OCI-LY3 (cell line): Measurements from ENCODE around the gene BEX3.
"Not testable (repeated sequence)": the region's sequence is repeated elsewhere in the genome, so short reads cannot be mapped to it uniquely, and the experiment has no call there.

ENCODE experiments used
- H2AFZ ChIP-seq: fragments of 200-600, 300-600 bp; shearing (Covaris generic); 2 replicates; pipeline ENCODE4 v1.6.0; 2014; ENCODE audit warnings: antibody characterized with exemption, low read depth, low read length
- H3K27ac ChIP-seq: fragments of 200-600, 300-600 bp; sonication (generic); 2 replicates; pipeline ENCODE4 v1.5.1; 2014; ENCODE audit warnings: mild to moderate bottlenecking, low read length, moderate library complexity, mixed read lengths
- H3K27me3 ChIP-seq: fragments of 200-600, 300-600 bp; sonication (generic); 2 replicates; pipeline ENCODE4 v1.6.1; 2014; ENCODE audit warnings: low read depth, low read length, mixed read lengths
- H3K36me3 ChIP-seq: fragments of 200-600, 300-600 bp; sonication (generic); replicated peaks from 2 replicates; pipeline ENCODE3; 2014; ENCODE audit warnings: low read depth, low read length, mixed read lengths
- H3K4me1 ChIP-seq: fragments of 300-600, 200-600 bp; sonication (generic); 2 replicates; pipeline ENCODE4 v1.6.1; 2014; ENCODE audit warnings: low read length, mixed read lengths
- H3K4me2 ChIP-seq: fragments of 200-600, 300-600 bp; sonication (generic); 2 replicates; pipeline ENCODE4 v1.6.1; 2014; ENCODE audit warnings: low read length, mixed read lengths
- H3K4me3 ChIP-seq: fragments of 300-600, 200-600 bp; sonication (generic); 2 replicates; pipeline ENCODE4 v1.5.1; 2014; ENCODE audit warnings: antibody characterized with exemption, mild to moderate bottlenecking, low read length, moderate library complexity
- H3K79me2 ChIP-seq: fragments of 300-600, 200-600 bp; shearing (Covaris generic); 2 replicates; pipeline ENCODE4 v1.6.1; 2014; ENCODE audit warnings: mild to moderate bottlenecking, low read length, mixed read lengths
- H3K9ac ChIP-seq: fragments of 300-600, 200-600 bp; shearing (Covaris generic); 2 replicates; pipeline ENCODE4 v1.6.0; 2014; ENCODE audit warnings: mild to moderate bottlenecking, low read length, moderate library complexity
- H3K9me3 ChIP-seq: fragments of 200-600, 300-600 bp; shearing (Covaris generic); 2 replicates; pipeline ENCODE4 v1.6.1; 2014; ENCODE audit warnings: low read length, mixed read lengths; ENCODE audit not compliant: insufficient read depth
- H4K20me1 ChIP-seq: fragments of 200-600, 300-600 bp; sonication (generic); 2 replicates; pipeline ENCODE4 v1.6.1; 2016; ENCODE audit warnings: low read length, mixed read lengths; ENCODE audit not compliant: insufficient read depth
- CTCF ChIP-seq: fragments of 200-600, 300-600 bp; sonication (generic); IDR thresholded peaks from 2 replicates; pipeline ENCODE4 v1.5.1; 2014; ENCODE audit warnings: antibody characterized with exemption, low read length, low read depth
- EZH2phosphoT487 ChIP-seq: fragments of 200-600 bp; shearing (Covaris generic); IDR thresholded peaks from 2 replicates; pipeline ENCODE4 v1.6.1; 2018; ENCODE audit warnings: antibody characterized with exemption, mixed run types, low read depth

Gene BEX3

GRCh38 chrX:103356858-103357257, 19.5 kb upstream of the BEX3 start:
- H3K4me2 ChIP-seq, result peak overlapping the region; percentile 87
- no peaks in the 10 kb centered on the region for H3K79me2 ChIP-seq
- TF ChIP-seq EZH2phosphoT487 (no peak), CTCF (no peak)
- no peaks in the 10 kb centered on the region for H4K20me1 ChIP-seq
- no peak overlapping the region for H3K27ac ChIP-seq
- H2AFZ ChIP-seq, result peak overlapping the region; percentile 95; the same call in 1 of the 2 replicates
- H3K4me3 ChIP-seq, result peak overlapping the region; percentile 91
- no peaks in the 10 kb centered on the region for H3K9me3 ChIP-seq
- H3K9ac ChIP-seq, result peak overlapping the region; percentile 75
- 0 out of 2 replicates have a peak, but pooled peaks cover 5% of the 10 kb centered on the region for H3K4me1 ChIP-seq
- H3K27me3 ChIP-seq, result no peaks in the 10 kb centered on the region
- H3K36me3 ChIP-seq, result no peaks in the 10 kb centered on the region

- Histone ChIP-seq H4K20me1 (no peaks in the 10 kb centered on the region), H3K27me3 (no peaks in the 10 kb centered on the region), H3K4me1 (0 out of 2 replicates have a peak, but pooled peaks cover 5% of the 10 kb centered on the region), H3K79me2 (no peaks in the 10 kb centered on the region), H3K4me3 (no peak overlapping the region), H3K4me2 (0 out of 2 replicates have a peak overlapping the region, but pooled peaks have one; percentile 87), H2AFZ (no peak overlapping the region), H3K9ac (no peak overlapping the region), H3K9me3 (no peaks in the 10 kb centered on the region), H3K36me3 (no peaks in the 10 kb centered on the region), H3K27ac (no peak overlapping the region)
- no peak for TF ChIP-seq CTCF
- no peak for TF ChIP-seq EZH2phosphoT487
Measured at GRCh38 chrX:103357871-103358270, 18.5 kb upstream of the BEX3 start.

GRCh38 chrX:103359605-103360004, 16.7 kb upstream of the BEX3 start:
- not testable (repeated sequence) for H3K27ac ChIP-seq, H3K9ac ChIP-seq, H3K27me3 ChIP-seq, H4K20me1 ChIP-seq, H3K4me1 ChIP-seq, H3K4me3 ChIP-seq, H3K4me2 ChIP-seq, H3K36me3 ChIP-seq, H2AFZ ChIP-seq, H3K79me2 ChIP-seq, H3K9me3 ChIP-seq

- Histone ChIP-seq H3K27me3 (no peaks in the 10 kb centered on the region), H2AFZ (no peak overlapping the region), H4K20me1 (no peaks in the 10 kb centered on the region), H3K4me3 (no peak overlapping the region), H3K4me2 (no peak overlapping the region), H3K9ac (no peak overlapping the region), H3K27ac (no peak overlapping the region), H3K79me2 (no peaks in the 10 kb centered on the region), H3K9me3 (no peaks in the 10 kb centered on the region), H3K4me1 (0 out of 2 replicates have a peak, but pooled peaks cover 5% of the 10 kb centered on the region), H3K36me3 (no peaks in the 10 kb centered on the region)
- TF ChIP-seq EZH2phosphoT487 (no peak), CTCF (no peak)
Measured at GRCh38 chrX:103360092-103360491, 16.2 kb upstream of the BEX3 start.

- Histone ChIP-seq H3K27me3 (no peaks in the 10 kb centered on the region), H3K79me2 (no peaks in the 10 kb centered on the region), H3K9ac (no peak overlapping the region), H3K4me1 (0 out of 2 replicates have a peak, but pooled peaks cover 1% of the 10 kb centered on the region), H3K4me2 (no peak overlapping the region), H3K36me3 (no peaks in the 10 kb centered on the region), H3K9me3 (no peaks in the 10 kb centered on the region), H4K20me1 (no peaks in the 10 kb centered on the region), H2AFZ (no peak overlapping the region), H3K27ac (no peak overlapping the region), H3K4me3 (no peak overlapping the region)
- no peak for TF ChIP-seq CTCF
Measured at GRCh38 chrX:103360916-103361315, 15.4 kb upstream of the BEX3 start.
